ENCODE measurements around the gene UST. TPM values are rescaled to one million over a fixed set of nuclear protein-coding genes. Genes with fewer than 3 reads are reported as not detected.

The UST gene
- total RNA-seq, 1 experiment from 2014 or later: 6.1 TPM

GRCh38 chr6:148739822-148740128 is 7.1 kb upstream of the UST start:
- intact Hi-C loops (cut with micrococcal nuclease): no loop called here
- ChIA-PET CTCF (no interaction called here), POLR2A (no interaction called here), RAD21 (ENCODE audit: low non-redundant PET in 1 of 2, low total read pairs in 2 of 2, uncharacterized antibody in 2 of 2, unreplicated experiment in 2 of 2) (no interaction called here)
- H3K9me2 ChIP-seq (ENCODE audit: insufficient read depth): no peaks in the 10 kb centered on the region
- H4K20me1 ChIP-seq (ENCODE audit: insufficient read depth): no peaks in the 10 kb centered on the region
- no peaks in the 10 kb centered on the region for H3K4me1 ChIP-seq (ENCODE audit: control insufficient read depth in 1 of 2, insufficient read depth in 2 of 2, low read length in 2 of 2)
- H3K79me2 ChIP-seq (ENCODE audit: insufficient read depth, low read length): no peaks in the 10 kb centered on the region
- no peak for ATAC-seq
- no peaks in the 10 kb centered on the region for H3K36me3 ChIP-seq (ENCODE audit: control insufficient read depth in 1 of 2, insufficient read depth in 2 of 2, low read length in 2 of 2)
- TF ChIP-seq CEBPB (IDR thresholded peaks at IDR 0.05; ENCODE audit: low read depth): no peak
- no peak for TF ChIP-seq SP1 (IDR thresholded peaks at IDR 0.05; ENCODE audit: low read depth)
- no peak for TF ChIP-seq POLR2A (IDR thresholded peaks at IDR 0.05; ENCODE audit: borderline replicate concordance, extremely low read depth, insufficient read depth, insufficient read length)
- no peak for TF ChIP-seq ATF3 (IDR thresholded peaks at IDR 0.05)
- TF ChIP-seq ZNF274 (IDR thresholded peaks at IDR 0.05; ENCODE audit: low read depth, low read length): no peak
- no peak for TF ChIP-seq ZFX (IDR thresholded peaks at IDR 0.05)
- TF ChIP-seq POLR2AphosphoS5 (IDR thresholded peaks at IDR 0.05; ENCODE audit: low read depth, low read length): no peak
- TF ChIP-seq REST (IDR thresholded peaks at IDR 0.05; ENCODE audit: low read depth): no peak
- TF ChIP-seq EGR1 (IDR thresholded peaks at IDR 0.05; ENCODE audit: low read depth): no peak
- no peak for TF ChIP-seq CTCF (IDR thresholded peaks at IDR 0.05 in 2 of 3, conservative IDR thresholded peaks at IDR 0.05 in 1 of 3; ENCODE audit: borderline replicate concordance in 1 of 3, insufficient read depth in 1 of 3, low read depth in 2 of 3, low read length in 2 of 3)
- no peak for TF ChIP-seq MAX (IDR thresholded peaks at IDR 0.05)
- no peak for TF ChIP-seq ELF1 (IDR thresholded peaks at IDR 0.05; ENCODE audit: borderline replicate concordance, low read depth)
- no peak overlapping the region for H3K4me2 ChIP-seq (ENCODE audit: low read length)
- DNase-seq (ENCODE audit: low read depth, low spot score): no peak
- no TSS peak for BruUV-seq (replicated peaks)
- H2AFZ ChIP-seq (ENCODE audit: low read depth, low read length, poor library complexity, severe bottlenecking): no peak overlapping the region
- H3K27ac ChIP-seq (ENCODE audit: low read depth, low read length): no peak overlapping the region
- no peaks in the 10 kb centered on the region for H3K9me3 ChIP-seq (ENCODE audit: control insufficient read depth in 1 of 2, insufficient read depth in 1 of 2, low read depth in 1 of 2, low read length in 2 of 2)
- no peaks in the 10 kb centered on the region for H3K27me3 ChIP-seq (ENCODE audit: insufficient read depth, low read length)
- no peak overlapping the region for H3K9ac ChIP-seq (ENCODE audit: low read length)
- no peak overlapping the region for H3K4me3 ChIP-seq (replicated peaks in 1 of 2; ENCODE audit: low read depth in 1 of 2, low read length in 2 of 2)
